Neural progenitor cell (in vitro differentiated cells): ENCODE measurements around the gene UBE2F.

Experiments
- CTCF ChIP-seq: fragments of 200-600 bp; sonication (generic); IDR thresholded peaks from 2 replicates; pipeline ENCODE4 v1.5.1; 2017; ENCODE audit warnings: antibody characterized with exemption, mild to moderate bottlenecking
- EZH2phosphoT487 ChIP-seq: fragments of 200-600 bp; sonication (generic); IDR thresholded peaks from 2 replicates; pipeline ENCODE4 v1.6.1; 2017; ENCODE audit warnings: antibody characterized with exemption

GRCh38 chr2:238060542-238061314 is 93.9 kb downstream of the UBE2F start, which contains the start of gene SCLY:
- TF ChIP-seq CTCF: no peak
- TF ChIP-seq EZH2phosphoT487: no peak
